Activated T-helper 1 cell treated with anti-CD3 and anti-CD28 coated beads, Interleukin-2, amount 50 U/mL, for 16 hours (primary cell): ENCODE results near the gene COX5B.
A peak's percentile ranks its signal among the peaks of the same experiment; 100 is the strongest.
"Not testable (repeated sequence)": the region's sequence is repeated elsewhere in the genome, so short reads cannot be mapped to it uniquely, and the experiment has no call there.

Experiments used
- DNase-seq, 2 donors: peaks; one replicate each; pipeline ENCODE4 v3.0.0-alpha.2; 2020; ENCODE audit warnings: low read depth in 1 of 2, low spot score in 1 of 2

Gene COX5B

GRCh38 chr2:97672606-97673140 is 26.8 kb downstream of the COX5B start:
- not testable (repeated sequence) for DNase-seq

- DNase-seq: no peak
These were observed 27.5 kb downstream of the COX5B start for GRCh38 chr2:97673182-97673914.

GRCh38 chr2:97673915-97674283 is 28.0 kb downstream of the COX5B start:
- no peak for DNase-seq

GRCh38 chr2:97675430-97676113 is 29.7 kb downstream of the COX5B start:
- DNase-seq: no peak

- no peak for DNase-seq
These were observed 30.8 kb downstream of the COX5B start for GRCh38 chr2:97676620-97677019.

- no peak for DNase-seq
These were observed 31.6 kb downstream of the COX5B start for GRCh38 chr2:97677480-97677879.

- DNase-seq: no peak
These were observed 32.4 kb downstream of the COX5B start for GRCh38 chr2:97678298-97678697.

GRCh38 chr2:97687235-97687634 is 41.4 kb downstream of the COX5B start:
- not testable (repeated sequence) for DNase-seq

- no peak for DNase-seq
These were observed 42.4 kb downstream of the COX5B start for GRCh38 chr2:97688062-97688827.

GRCh38 chr2:97691166-97691565 is 45.3 kb downstream of the COX5B start:
- DNase-seq: no peak

- no peak for DNase-seq
These were observed 47.6 kb downstream of the COX5B start for GRCh38 chr2:97693476-97693875.

GRCh38 chr2:97695744-97696143 is 49.9 kb downstream of the COX5B start:
- DNase-seq: no peak

- peak; percentile 85 to 97 for DNase-seq
These were observed 51.7 kb downstream of the COX5B start for GRCh38 chr2:97697252-97698235.
